ENCODE results near the gene PRSS36. TPM values are rescaled to one million over a fixed set of nuclear protein-coding genes. Genes with fewer than 3 reads are reported as not detected.
A peak's percentile ranks its signal among the peaks of the same experiment; 100 is the strongest.

Gene PRSS36
- total RNA-seq, 1 donor from 2014 or later, result 0.74 TPM

DNA sequence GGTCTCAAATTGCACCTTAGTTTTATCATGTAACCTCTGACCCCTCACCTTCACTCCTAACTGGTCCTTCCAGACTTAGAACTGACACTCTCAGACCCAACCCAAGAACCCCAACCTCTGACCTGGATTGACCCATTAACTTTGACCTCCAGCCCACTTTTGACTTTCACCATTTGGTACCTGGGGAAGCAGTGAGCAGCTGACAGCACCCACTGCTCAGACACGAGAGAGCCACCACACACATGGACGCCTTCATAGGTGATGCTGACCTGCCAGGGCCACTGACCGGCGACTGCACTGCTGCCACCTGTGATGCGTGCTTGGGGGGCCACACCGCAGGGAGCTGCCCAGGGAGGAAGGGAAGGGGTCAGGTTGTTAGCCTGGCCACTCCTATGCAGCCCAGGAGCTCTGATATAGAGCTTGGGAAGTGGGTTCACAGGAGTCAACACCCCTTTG is 16.8 kb downstream of the PRSS36 start:
- Mint-ChIP-seq H3K9me3 (ENCODE audit: unreplicated experiment) (no peaks in the 10 kb centered on the region), H3K4me1 (ENCODE audit: unreplicated experiment) (peaks cover 12% of the 10 kb centered on the region), H3K4me3 (ENCODE audit: unreplicated experiment) (no peak overlapping the region), H3K27ac (ENCODE audit: unreplicated experiment) (peak overlapping the region; percentile 65), H3K27me3 (ENCODE audit: unreplicated experiment) (peaks cover 17% of the 10 kb centered on the region), H3K36me3 (ENCODE audit: low read depth, unreplicated experiment) (peaks cover 23% of the 10 kb centered on the region)
- TF ChIP-seq, protein P1, sequence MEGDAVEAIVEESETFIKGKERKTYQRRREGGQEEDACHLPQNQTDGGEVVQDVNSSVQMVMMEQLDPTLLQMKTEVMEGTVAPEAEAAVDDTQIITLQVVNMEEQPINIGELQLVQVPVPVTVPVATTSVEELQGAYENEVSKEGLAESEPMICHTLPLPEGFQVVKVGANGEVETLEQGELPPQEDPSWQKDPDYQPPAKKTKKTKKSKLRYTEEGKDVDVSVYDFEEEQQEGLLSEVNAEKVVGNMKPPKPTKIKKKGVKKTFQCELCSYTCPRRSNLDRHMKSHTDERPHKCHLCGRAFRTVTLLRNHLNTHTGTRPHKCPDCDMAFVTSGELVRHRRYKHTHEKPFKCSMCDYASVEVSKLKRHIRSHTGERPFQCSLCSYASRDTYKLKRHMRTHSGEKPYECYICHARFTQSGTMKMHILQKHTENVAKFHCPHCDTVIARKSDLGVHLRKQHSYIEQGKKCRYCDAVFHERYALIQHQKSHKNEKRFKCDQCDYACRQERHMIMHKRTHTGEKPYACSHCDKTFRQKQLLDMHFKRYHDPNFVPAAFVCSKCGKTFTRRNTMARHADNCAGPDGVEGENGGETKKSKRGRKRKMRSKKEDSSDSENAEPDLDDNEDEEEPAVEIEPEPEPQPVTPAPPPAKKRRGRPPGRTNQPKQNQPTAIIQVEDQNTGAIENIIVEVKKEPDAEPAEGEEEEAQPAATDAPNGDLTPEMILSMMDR (IDR thresholded peaks at IDR 0.05; ENCODE audit: unreplicated experiment), result no peak
- DNase-seq (ENCODE audit: low spot score), result no peak

DNA sequence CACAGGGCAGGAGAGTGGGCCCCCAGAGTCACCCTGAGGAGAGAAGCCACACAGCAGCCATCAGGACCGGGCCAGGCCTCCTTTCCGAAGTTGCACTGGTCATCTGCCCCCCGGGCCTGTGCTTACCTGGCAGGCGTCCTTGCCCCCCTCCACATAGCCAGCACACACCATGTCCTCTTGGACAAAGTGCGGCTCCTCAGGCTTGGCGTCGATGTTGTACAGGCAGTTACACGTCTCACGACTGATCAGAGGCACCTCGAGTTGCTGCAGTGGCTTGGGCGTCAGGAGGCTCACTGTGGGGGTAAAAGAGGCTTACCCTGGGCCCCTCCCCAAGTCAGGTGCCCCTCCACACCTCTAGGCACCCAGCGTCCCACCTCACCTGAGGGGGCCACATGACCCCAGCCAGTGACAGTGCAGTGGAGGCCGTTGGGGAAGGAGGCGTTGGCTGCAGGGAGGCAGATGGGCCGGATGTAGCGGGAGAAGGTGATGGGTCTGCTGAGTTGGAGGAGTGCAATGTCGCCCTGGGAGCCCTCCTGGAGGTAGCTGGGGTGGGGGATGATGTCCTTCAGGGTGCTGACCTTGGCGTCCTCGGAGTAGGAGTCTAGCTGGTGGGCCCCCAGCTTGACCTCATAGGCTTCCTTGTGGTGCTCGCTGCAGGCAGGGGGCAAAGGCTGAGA is 17.4 kb downstream of the PRSS36 start:
- Mint-ChIP-seq H3K4me1 (ENCODE audit: unreplicated experiment) (peaks cover 12% of the 10 kb centered on the region), H3K27me3 (ENCODE audit: unreplicated experiment) (peaks cover 17% of the 10 kb centered on the region), H3K36me3 (ENCODE audit: low read depth, unreplicated experiment) (peaks cover 28% of the 10 kb centered on the region), H3K27ac (ENCODE audit: unreplicated experiment) (peak overlapping the region; percentile 65), H3K4me3 (ENCODE audit: unreplicated experiment) (no peak overlapping the region), H3K9me3 (ENCODE audit: unreplicated experiment) (no peaks in the 10 kb centered on the region)
- no peak for DNase-seq (ENCODE audit: low spot score)
- TF ChIP-seq, protein P1 (IDR thresholded peaks at IDR 0.05; ENCODE audit: unreplicated experiment), result no peak

DNA sequence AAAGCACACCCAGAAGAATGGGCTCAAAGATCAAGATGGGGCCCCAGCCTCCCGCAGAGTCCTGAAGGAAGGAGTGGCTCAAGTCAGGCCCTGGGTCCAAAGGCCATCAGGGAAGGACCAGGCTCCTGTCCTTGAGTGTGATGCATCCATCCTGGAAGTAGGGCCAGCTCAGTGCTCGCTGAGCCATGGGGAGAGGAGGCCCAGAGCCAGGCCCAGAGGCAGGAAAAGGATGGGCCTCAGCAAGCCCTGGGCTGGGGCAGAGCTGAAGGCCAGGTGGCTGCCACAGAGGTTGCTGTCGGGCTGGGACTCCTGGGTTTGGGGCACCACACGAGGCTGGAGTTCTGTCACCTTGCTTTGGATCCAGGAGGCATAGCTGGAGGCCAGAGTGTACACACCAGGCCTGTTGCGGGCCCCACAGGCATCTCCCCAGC is 18.0 kb downstream of the PRSS36 start:
- DNase-seq (ENCODE audit: low spot score), result no peak
- Mint-ChIP-seq H3K9me3 (ENCODE audit: unreplicated experiment) (no peaks in the 10 kb centered on the region), H3K27me3 (ENCODE audit: unreplicated experiment) (peaks cover 16% of the 10 kb centered on the region), H3K27ac (ENCODE audit: unreplicated experiment) (no peak overlapping the region), H3K36me3 (ENCODE audit: low read depth, unreplicated experiment) (peaks cover 28% of the 10 kb centered on the region), H3K4me3 (ENCODE audit: unreplicated experiment) (no peak overlapping the region), H3K4me1 (ENCODE audit: unreplicated experiment) (peaks cover 12% of the 10 kb centered on the region)
- TF ChIP-seq, protein P1 (IDR thresholded peaks at IDR 0.05; ENCODE audit: unreplicated experiment), result no peak

DNA sequence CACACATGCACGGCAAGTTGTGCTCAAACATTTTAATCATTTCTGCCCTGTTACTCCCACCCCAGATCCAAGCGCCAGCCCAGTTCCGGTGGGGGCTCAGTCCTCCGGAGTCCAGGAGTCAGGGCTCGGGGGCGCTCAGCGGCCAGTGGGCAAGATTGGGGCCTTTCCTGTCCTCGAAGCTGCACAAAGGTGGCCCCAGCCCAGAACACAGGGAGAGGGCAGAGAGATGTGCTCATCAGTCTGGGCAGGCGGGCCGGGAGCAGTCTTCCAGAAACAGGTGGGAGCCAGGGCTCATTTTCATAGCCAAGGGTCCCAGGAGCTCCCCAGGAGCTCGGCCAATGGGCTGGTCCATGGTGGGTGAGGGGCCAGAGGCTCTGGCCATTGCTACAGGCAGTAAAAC is 18.4 kb downstream of the PRSS36 start:
- H3K4me1 Mint-ChIP-seq (ENCODE audit: unreplicated experiment), result peaks cover 12% of the 10 kb centered on the region
- peaks cover 13% of the 10 kb centered on the region for H3K27me3 Mint-ChIP-seq (ENCODE audit: unreplicated experiment)
- no peaks in the 10 kb centered on the region for H3K9me3 Mint-ChIP-seq (ENCODE audit: unreplicated experiment)
- peaks cover 29% of the 10 kb centered on the region for H3K36me3 Mint-ChIP-seq (ENCODE audit: low read depth, unreplicated experiment)
- TF ChIP-seq, protein P1 (IDR thresholded peaks at IDR 0.05; ENCODE audit: unreplicated experiment), result no peak
- H3K27ac Mint-ChIP-seq (ENCODE audit: unreplicated experiment), result no peak overlapping the region
- no peak for DNase-seq (ENCODE audit: low spot score)
- no peak overlapping the region for H3K4me3 Mint-ChIP-seq (ENCODE audit: unreplicated experiment)

DNA sequence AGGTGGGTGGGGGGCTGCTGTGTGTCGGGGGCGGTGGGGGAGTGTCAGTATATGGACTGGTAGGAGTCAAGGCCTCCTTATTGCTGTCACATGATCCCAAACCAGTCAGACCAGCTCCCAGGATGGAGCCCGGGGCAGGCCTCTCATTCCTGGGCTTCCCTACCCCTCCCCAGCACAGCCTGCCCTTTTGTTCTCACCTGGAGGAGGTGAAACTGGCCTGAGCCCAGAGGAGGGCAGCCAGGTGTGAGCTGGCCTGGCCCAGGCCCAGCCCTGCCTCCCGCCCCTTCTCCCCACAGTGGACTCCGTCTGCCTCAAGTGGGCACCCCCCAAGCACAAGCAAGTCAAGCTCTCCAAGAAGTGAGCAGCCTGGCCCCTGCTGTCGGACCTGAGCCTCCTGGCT is 19.0 kb downstream of the PRSS36 start:
- H3K27me3 Mint-ChIP-seq (ENCODE audit: unreplicated experiment), result peaks cover 10% of the 10 kb centered on the region
- no peaks in the 10 kb centered on the region for H3K9me3 Mint-ChIP-seq (ENCODE audit: unreplicated experiment)
- H3K27ac Mint-ChIP-seq (ENCODE audit: unreplicated experiment), result no peak overlapping the region
- no peak for DNase-seq (ENCODE audit: low spot score)
- no peak overlapping the region for H3K4me3 Mint-ChIP-seq (ENCODE audit: unreplicated experiment)
- H3K36me3 Mint-ChIP-seq (ENCODE audit: low read depth, unreplicated experiment), result peaks cover 30% of the 10 kb centered on the region
- peaks cover 8% of the 10 kb centered on the region for H3K4me1 Mint-ChIP-seq (ENCODE audit: unreplicated experiment)
- TF ChIP-seq, protein P1 (IDR thresholded peaks at IDR 0.05; ENCODE audit: unreplicated experiment), result no peak

Measured in endothelial cell (in vitro differentiated cells).